Measurements from ENCODE around the gene TDRD6.

TDRD6 gene, protein sequence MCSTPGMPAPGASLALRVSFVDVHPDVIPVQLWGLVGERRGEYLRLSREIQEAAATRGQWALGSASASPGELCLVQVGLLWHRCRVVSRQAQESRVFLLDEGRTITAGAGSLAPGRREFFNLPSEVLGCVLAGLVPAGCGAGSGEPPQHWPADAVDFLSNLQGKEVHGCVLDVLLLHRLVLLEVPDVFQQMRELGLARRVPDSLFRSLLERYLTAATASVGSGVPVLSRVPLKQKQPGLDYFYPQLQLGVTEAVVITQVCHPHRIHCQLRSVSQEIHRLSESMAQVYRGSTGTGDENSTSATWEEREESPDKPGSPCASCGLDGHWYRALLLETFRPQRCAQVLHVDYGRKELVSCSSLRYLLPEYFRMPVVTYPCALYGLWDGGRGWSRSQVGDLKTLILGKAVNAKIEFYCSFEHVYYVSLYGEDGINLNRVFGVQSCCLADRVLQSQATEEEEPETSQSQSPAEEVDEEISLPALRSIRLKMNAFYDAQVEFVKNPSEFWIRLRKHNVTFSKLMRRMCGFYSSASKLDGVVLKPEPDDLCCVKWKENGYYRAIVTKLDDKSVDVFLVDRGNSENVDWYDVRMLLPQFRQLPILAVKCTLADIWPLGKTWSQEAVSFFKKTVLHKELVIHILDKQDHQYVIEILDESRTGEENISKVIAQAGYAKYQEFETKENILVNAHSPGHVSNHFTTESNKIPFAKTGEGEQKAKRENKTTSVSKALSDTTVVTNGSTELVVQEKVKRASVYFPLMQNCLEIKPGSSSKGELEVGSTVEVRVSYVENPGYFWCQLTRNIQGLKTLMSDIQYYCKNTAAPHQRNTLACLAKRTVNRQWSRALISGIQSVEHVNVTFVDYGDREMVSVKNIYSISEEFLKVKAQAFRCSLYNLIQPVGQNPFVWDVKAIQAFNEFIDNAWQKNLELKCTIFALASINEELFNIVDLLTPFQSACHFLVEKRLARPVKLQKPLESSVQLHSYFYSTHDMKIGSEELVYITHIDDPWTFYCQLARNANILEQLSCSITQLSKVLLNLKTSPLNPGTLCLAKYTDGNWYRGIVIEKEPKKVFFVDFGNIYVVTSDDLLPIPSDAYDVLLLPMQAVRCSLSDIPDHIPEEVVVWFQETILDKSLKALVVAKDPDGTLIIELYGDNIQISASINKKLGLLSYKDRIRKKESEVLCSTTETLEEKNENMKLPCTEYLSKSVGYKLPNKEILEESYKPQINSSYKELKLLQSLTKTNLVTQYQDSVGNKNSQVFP (N-terminal part only)
- long read RNA-seq, partial matches to known transcripts, result 0 of 1 reads
- long read RNA-seq, other reads (novel, unspliced or antisense), result 1 of 1 reads

GRCh38 chr6:46687619-46688097 lies at the start of gene TDRD6:
TSS of gene TDRD6 (plus strand) at chr6:46687885. CDS start at chr6:46688129, 244 bp downstream.
- no peak within 1 kb of the TSS for H3K27ac ChIP-seq (replicated peaks)
- H3K4me3 ChIP-seq (replicated peaks; ENCODE audit: insufficient read depth, low read length), result no peak within 1 kb of the TSS
- DNase-seq (ENCODE audit: low read depth in 1 of 2, low spot score in 1 of 2), result no peak
- H3K27me3 ChIP-seq (ENCODE audit: insufficient read depth, poor library complexity, severe bottlenecking), result peaks cover 4% of the 10 kb centered on the region
- TF ChIP-seq SPI1 (IDR thresholded peaks at IDR 0.05; ENCODE audit: borderline replicate concordance, low read depth), result no peak
- no peak for TF ChIP-seq REST (IDR thresholded peaks at IDR 0.05; ENCODE audit: insufficient replicate concordance, low read depth)
- TF ChIP-seq GABPA (IDR thresholded peaks at IDR 0.05; ENCODE audit: low read depth), result no peak
- no peak for TF ChIP-seq POLR2AphosphoS5 (IDR thresholded peaks at IDR 0.05; ENCODE audit: low read depth)
- TF ChIP-seq, protein P1, sequence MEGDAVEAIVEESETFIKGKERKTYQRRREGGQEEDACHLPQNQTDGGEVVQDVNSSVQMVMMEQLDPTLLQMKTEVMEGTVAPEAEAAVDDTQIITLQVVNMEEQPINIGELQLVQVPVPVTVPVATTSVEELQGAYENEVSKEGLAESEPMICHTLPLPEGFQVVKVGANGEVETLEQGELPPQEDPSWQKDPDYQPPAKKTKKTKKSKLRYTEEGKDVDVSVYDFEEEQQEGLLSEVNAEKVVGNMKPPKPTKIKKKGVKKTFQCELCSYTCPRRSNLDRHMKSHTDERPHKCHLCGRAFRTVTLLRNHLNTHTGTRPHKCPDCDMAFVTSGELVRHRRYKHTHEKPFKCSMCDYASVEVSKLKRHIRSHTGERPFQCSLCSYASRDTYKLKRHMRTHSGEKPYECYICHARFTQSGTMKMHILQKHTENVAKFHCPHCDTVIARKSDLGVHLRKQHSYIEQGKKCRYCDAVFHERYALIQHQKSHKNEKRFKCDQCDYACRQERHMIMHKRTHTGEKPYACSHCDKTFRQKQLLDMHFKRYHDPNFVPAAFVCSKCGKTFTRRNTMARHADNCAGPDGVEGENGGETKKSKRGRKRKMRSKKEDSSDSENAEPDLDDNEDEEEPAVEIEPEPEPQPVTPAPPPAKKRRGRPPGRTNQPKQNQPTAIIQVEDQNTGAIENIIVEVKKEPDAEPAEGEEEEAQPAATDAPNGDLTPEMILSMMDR (IDR thresholded peaks at IDR 0.05; ENCODE audit: insufficient read depth, low read length), result no peak

DNA sequence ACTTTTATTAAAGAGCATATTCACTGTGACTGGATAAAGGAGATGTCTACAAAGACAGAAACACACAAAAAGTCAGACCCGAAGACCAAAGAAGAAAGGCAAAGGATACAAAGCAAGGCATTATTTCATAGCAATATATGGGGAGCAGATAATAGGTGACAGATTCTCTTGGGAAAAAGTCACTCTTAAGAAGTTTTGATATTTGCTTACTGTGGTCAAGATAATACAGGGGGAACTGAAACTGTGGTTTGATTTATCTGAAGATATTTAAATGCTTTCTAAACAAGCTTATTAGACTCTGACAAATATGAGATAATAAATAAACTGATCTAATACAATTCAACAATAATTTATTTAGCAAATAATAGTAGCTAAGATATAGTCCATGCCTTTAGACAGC lies 49.8 kb upstream of the TDRD6 start:
- no peaks in the 10 kb centered on the region for H3K27me3 ChIP-seq (ENCODE audit: insufficient read depth, poor library complexity, severe bottlenecking)
- DNase-seq (ENCODE audit: low read depth in 1 of 2, low spot score in 1 of 2), result no peak
- H3K4me3 ChIP-seq (replicated peaks; ENCODE audit: insufficient read depth, low read length), result no peak overlapping the region
- no peak overlapping the region for H3K27ac ChIP-seq (replicated peaks)
- no peak for TF ChIP-seq SPI1 (IDR thresholded peaks at IDR 0.05; ENCODE audit: borderline replicate concordance, low read depth)
- TF ChIP-seq GABPA (IDR thresholded peaks at IDR 0.05; ENCODE audit: low read depth), result no peak
- TF ChIP-seq POLR2AphosphoS5 (IDR thresholded peaks at IDR 0.05; ENCODE audit: low read depth), result no peak
- TF ChIP-seq REST (IDR thresholded peaks at IDR 0.05; ENCODE audit: insufficient replicate concordance, low read depth), result no peak
- TF ChIP-seq, protein P1 (IDR thresholded peaks at IDR 0.05; ENCODE audit: insufficient read depth, low read length), result no peak

GRCh38 chr6:46638650-46639049 lies 49.0 kb upstream of the TDRD6 start:
- Histone ChIP-seq H3K27ac (replicated peaks) (no peak overlapping the region), H3K27me3 (ENCODE audit: insufficient read depth, poor library complexity, severe bottlenecking) (no peaks in the 10 kb centered on the region), H3K4me3 (replicated peaks; ENCODE audit: insufficient read depth, low read length) (no peak overlapping the region)
- no peak for TF ChIP-seq REST (IDR thresholded peaks at IDR 0.05; ENCODE audit: insufficient replicate concordance, low read depth)
- no peak for TF ChIP-seq SPI1 (IDR thresholded peaks at IDR 0.05; ENCODE audit: borderline replicate concordance, low read depth)
- TF ChIP-seq GABPA (IDR thresholded peaks at IDR 0.05; ENCODE audit: low read depth), result no peak
- TF ChIP-seq, protein P1 (IDR thresholded peaks at IDR 0.05; ENCODE audit: insufficient read depth, low read length), result no peak
- no peak for TF ChIP-seq POLR2AphosphoS5 (IDR thresholded peaks at IDR 0.05; ENCODE audit: low read depth)
- DNase-seq (ENCODE audit: low read depth in 1 of 2, low spot score in 1 of 2), result no peak

All from HL-60 (cell line).